HG02798 (cell line): ENCODE data around the gene NPVF.

Source experiments
- ATAC-seq: cut with Tn5 transposase; IDR thresholded peaks from one replicate; pipeline ENCODE4 v1.9.1; 2021; ENCODE audit warnings: mild to moderate bottlenecking; ENCODE audit not compliant: unreplicated experiment, poor library complexity

NPVF gene

GRCh38 chr7:25238066-25238725 lies 9.9 kb upstream of the NPVF start:
- ATAC-seq = no peak

- ATAC-seq = no peak
Observed at GRCh38 chr7:25235471-25235870, 7.2 kb upstream of the NPVF start.

- ATAC-seq = no peak
Observed at GRCh38 chr7:25234336-25234735, 6.0 kb upstream of the NPVF start.

DNA sequence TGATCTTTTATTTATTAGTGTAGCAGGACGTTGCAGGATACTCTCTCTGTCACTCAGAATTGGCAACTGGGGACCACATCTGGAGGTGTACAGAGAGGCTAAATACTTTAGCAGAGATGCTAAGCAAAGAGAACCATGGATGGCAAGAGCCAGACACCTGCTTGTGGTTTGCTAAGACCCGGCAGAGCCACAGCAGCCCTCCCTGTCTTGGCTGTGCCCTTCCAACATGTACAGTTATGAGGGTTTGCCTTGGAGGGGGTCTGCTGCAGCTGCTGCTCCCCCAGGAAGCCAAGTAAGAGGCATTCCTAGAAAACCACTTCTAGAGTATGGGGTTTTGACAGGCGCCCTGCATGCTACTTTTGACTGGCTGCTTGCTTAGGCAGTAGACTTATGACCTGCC lies 5.1 kb downstream of the NPVF start:
- no peak for ATAC-seq

DNA sequence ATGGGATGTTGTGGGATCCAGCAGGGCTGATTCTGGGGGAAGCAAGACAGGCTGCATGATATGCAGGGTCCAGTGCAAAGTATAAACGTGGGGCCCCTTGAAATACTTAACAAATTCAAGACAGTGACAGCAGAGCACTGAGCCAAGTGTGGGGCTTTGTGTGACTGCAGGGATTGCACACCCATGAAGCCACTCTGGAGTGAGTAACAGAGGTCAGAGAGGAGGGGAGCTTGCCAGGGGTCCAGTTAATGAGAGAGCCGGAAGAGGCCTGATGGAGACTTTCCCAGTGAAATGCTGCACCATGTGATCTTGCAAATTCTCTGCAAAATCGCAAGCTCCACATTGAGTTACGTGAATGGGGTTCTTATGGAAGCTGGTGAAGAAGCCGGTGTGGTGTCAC lies 5.6 kb downstream of the NPVF start:
- no peak for ATAC-seq

- ATAC-seq = no peak
Observed at GRCh38 chr7:25221009-25221408, 7.3 kb downstream of the NPVF start.

DNA sequence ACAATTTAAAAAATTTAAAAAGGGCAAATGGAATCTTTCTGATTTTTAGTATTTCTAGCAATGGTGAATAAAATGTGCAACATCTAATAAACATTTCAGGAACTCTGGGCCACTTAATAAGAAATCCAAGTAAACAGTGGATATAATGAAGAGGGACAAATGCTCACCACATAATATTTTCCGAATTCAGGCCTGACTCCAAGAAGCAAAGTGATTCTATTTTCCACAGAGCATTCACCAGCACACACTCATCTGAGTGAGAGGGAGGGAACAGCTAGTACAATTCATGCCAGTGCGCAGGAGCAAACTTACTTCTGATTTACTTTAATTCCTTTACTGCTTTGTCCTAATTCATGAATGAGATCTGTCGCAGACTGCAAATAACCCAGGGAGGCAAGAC lies 10.1 kb downstream of the NPVF start:
- ATAC-seq = no peak

GRCh38 chr7:25216837-25217236 lies 11.4 kb downstream of the NPVF start:
- peak; percentile 36 for ATAC-seq

GRCh38 chr7:25215694-25216335 lies 12.5 kb downstream of the NPVF start:
- ATAC-seq = no peak

DNA sequence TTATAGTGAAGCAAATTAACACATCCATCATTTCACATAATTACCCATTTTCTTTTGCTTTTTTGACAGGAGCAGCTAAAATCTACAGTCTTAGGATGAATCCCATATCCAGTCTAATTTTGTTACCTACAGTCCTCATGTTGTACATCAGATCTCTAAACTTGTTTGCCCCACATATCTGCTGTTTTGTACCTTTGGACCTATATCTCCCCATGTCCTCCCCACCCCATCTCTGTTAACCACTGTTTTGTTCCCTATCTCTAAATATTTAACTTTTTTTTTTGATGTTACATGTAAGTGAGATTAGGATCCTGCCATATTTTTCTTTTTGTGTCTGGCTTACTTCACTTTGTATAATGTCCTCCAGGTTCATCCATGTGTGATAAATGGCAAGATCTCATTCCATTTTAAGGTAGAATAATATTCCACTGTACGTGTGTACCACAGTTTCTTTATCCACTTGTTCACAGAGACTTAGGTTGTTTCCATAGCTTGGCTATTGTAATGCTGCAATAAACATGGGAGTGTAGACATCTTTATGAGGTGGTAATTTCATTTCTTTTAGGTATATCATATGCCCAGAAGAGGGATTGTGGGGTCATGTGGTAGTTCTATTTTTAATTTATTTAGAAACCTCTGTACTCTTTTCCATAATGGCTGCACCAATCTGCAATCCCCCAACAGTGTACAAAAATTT lies 19.6 kb downstream of the NPVF start:
- no peak for ATAC-seq

GRCh38 chr7:25207887-25208286 lies 20.4 kb downstream of the NPVF start:
- ATAC-seq = no peak

GRCh38 chr7:25206765-25207164 lies 21.5 kb downstream of the NPVF start:
- no peak for ATAC-seq

DNA sequence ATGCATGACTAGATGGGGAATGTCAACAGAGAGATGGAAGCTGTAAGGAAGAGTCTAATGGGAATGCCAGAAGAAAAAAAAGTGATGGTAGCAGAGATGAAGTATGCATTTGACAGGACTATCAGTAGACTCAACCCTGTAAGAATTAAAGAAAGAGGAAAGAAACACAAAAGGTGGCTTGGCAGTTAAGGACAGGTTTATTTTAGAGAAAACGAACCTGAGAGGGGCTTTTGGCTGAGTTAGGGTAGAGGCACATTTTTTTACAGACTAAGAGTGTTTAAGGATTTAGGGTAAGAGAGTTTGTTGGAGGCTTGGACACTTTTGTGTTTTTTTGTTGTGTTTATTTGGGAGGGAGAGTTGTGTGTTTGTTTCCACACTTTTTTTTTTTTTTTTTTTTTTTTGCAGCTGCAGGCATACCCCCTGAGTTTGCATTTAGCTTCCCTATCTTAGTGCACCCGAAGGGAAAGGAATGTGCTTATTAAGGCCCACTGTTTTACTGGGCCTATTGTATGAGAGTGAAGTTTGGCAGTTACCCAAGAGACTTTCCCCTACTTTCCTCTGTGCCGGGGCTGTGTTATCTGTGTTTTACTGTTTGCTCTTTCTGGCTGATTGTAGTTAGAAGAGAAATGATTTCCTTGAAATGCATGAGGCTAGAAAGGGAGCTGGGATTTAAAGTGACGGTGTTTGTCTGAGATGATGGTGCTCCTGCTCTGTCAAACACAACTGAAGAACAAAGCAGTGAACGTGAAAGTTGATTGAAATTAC lies 32.0 kb downstream of the NPVF start:
- no peak for ATAC-seq

- no peak for ATAC-seq
Observed at GRCh38 chr7:25194036-25194435, 34.2 kb downstream of the NPVF start.

DNA sequence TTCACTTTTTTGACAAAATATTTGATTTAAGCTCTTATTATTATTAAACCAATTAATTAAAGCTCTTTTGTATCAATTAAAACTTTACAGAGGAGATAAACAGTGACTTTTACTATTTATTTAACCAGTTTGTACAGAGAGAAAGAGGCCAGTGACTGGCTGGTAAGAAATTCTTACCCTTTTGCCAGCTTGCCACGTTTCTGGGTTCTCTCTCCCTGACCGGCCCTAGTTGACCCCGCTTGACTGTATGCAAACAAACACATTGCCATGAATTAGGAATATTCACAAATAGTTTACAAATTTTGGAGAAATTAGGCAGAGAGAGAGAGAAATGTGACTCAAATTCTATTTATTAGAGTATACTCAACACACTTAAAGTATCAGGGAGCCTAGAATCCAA lies 36.2 kb downstream of the NPVF start:
- ATAC-seq = no peak

DNA sequence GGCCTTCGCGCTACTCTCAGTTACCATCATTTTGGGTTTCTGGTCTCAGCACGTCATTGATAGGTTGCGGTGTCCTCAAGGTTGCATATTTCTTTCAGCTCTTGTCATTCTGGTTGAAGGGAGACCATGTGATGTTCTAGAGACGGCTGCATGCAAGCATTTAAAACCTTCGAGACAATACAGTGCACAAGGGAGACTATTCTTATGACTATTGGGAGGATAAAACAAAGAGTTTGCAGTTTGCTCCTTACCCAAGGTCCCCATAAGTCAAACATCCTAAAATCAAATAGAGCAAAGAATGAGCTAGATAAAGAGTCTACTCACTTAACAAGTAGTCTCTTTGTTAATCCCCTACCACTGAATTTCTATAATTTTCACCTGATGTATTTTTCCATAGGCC lies 39.1 kb downstream of the NPVF start:
- no peak for ATAC-seq

DNA sequence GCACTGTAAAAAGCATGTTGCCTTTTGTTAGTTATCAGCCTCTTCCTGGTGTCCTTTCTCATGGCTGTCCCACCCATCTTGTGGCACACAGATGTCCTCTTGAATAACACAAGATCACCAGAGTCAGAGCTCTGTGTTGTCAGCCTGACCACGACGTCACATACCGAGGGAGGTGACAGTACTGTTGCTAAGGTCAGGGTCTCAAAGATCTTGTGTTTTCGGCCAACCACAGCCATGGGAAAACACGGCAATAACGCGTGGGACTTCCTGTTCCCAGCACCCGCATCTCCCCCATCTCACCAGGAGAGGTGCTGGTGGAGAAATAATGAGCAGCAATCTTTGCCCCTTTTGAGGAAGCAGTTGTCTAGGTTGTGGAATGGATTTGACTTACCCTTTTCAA lies 40.4 kb downstream of the NPVF start:
- ATAC-seq = no peak

- ATAC-seq = no peak
Observed at GRCh38 chr7:25186436-25186835, 41.9 kb downstream of the NPVF start.

GRCh38 chr7:25181532-25181931 lies 46.8 kb downstream of the NPVF start:
- no peak for ATAC-seq

DNA sequence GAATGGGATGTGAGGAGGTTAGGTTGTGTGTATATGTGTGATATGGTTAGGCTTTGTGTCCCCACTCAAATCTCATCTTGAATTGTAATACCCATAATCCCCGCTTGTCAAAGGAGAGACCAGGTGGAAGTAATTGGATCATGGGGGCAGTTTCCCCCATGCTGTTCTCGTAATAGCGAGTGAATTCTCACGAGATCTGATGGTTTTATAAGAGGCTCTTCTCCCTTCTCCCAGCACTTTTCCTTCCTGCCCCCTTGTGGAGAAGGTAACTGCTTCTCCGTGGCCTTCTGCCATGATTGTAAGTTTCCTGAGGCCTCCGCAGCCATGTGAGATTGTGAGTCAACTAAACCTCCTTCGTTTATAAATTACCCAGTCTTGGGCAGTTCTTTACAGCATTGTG lies 47.3 kb downstream of the NPVF start:
- ATAC-seq = no peak

DNA sequence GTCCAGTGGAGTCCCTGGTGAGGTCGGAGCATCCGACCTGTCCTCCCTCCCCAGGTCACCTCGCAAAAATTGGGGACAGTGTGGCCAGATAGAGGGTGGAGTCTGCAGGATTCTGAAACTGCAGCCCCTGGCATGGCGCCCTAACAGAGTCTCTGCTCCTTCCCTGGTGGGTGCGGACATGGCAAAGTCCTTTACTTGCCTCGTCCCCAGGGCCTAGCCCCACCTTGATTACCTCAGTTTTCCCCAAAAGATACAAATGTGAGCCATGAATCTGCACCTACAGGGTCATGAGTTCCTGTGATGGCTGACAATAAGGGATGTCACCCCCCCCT lies 47.7 kb downstream of the NPVF start:
- ATAC-seq = peak; percentile 32
